ENCODE results near the gene ANK2.
A peak's percentile ranks its signal among the peaks of the same experiment; 100 is the strongest.

ANK2 gene

GRCh38 chr4:113390850-113391249, 341.4 kb downstream of the ANK2 start:
- H3K4me3 ChIP-seq (ENCODE audit: low read depth, low read length): no peak overlapping the region
- DNase-seq (ENCODE audit: low read depth): no peak
- TF ChIP-seq MAX (IDR thresholded peaks at IDR 0.05; ENCODE audit: low read depth, low read length) (no peak), POLR2A (IDR thresholded peaks at IDR 0.05; ENCODE audit: extremely low read depth, insufficient read length) (no peak)

- no peak for DNase-seq (ENCODE audit: low read depth)
- no peak overlapping the region for H3K4me3 ChIP-seq (ENCODE audit: low read depth, low read length)
- TF ChIP-seq POLR2A (IDR thresholded peaks at IDR 0.05; ENCODE audit: extremely low read depth, insufficient read length) (no peak), MAX (IDR thresholded peaks at IDR 0.05; ENCODE audit: low read depth, low read length) (no peak), MYC (IDR thresholded peaks at IDR 0.05; ENCODE audit: low read depth, low read length) (no peak), CTCF (IDR thresholded peaks at IDR 0.05; ENCODE audit: low read depth, low read length) (no peak)
Observed at GRCh38 chr4:113394108-113394729, 344.8 kb downstream of the ANK2 start.

GRCh38 chr4:113394730-113395530, 345.5 kb downstream of the ANK2 start:
- DNase-seq (ENCODE audit: low read depth): peak; percentile 80
- H3K4me3 ChIP-seq (ENCODE audit: low read depth, low read length): no peak overlapping the region
- TF ChIP-seq POLR2A (IDR thresholded peaks at IDR 0.05; ENCODE audit: extremely low read depth, insufficient read length): no peak
- TF ChIP-seq CTCF (IDR thresholded peaks at IDR 0.05; ENCODE audit: low read depth, low read length): peak; percentile 54

- TF ChIP-seq POLR2A (IDR thresholded peaks at IDR 0.05; ENCODE audit: extremely low read depth, insufficient read length) (no peak), MAX (IDR thresholded peaks at IDR 0.05; ENCODE audit: low read depth, low read length) (no peak), MYC (IDR thresholded peaks at IDR 0.05; ENCODE audit: low read depth, low read length) (no peak), CTCF (IDR thresholded peaks at IDR 0.05; ENCODE audit: low read depth, low read length) (no peak)
- DNase-seq (ENCODE audit: low read depth): no peak
Observed at GRCh38 chr4:113397114-113397701, 347.8 kb downstream of the ANK2 start.

GRCh38 chr4:113398441-113399143, 349.1 kb downstream of the ANK2 start:
- DNase-seq (ENCODE audit: low read depth): no peak
- H3K4me3 ChIP-seq (ENCODE audit: low read depth, low read length): no peak overlapping the region
- TF ChIP-seq MYC (IDR thresholded peaks at IDR 0.05; ENCODE audit: low read depth, low read length) (no peak), POLR2A (IDR thresholded peaks at IDR 0.05; ENCODE audit: extremely low read depth, insufficient read length) (no peak), MAX (IDR thresholded peaks at IDR 0.05; ENCODE audit: low read depth, low read length) (no peak), CTCF (IDR thresholded peaks at IDR 0.05; ENCODE audit: low read depth, low read length) (no peak)

More at GRCh38 chr4:113397114-113397701, 347.8 kb downstream of the ANK2 start:
- H3K4me3 ChIP-seq (ENCODE audit: low read depth, low read length): no peak overlapping the region

GRCh38 chr4:113404167-113404571, 354.7 kb downstream of the ANK2 start:
- TF ChIP-seq POLR2A (IDR thresholded peaks at IDR 0.05; ENCODE audit: extremely low read depth, insufficient read length) (no peak), MAX (IDR thresholded peaks at IDR 0.05; ENCODE audit: low read depth, low read length) (no peak), MYC (IDR thresholded peaks at IDR 0.05; ENCODE audit: low read depth, low read length) (no peak), CTCF (IDR thresholded peaks at IDR 0.05; ENCODE audit: low read depth, low read length) (no peak)
- H3K4me3 ChIP-seq (ENCODE audit: low read depth, low read length): no peak overlapping the region
- DNase-seq (ENCODE audit: low read depth): no peak
